Stomach (tissue), 9 donors: ENCODE results near the gene FIGLA. TPM values are rescaled to one million over a fixed set of nuclear protein-coding genes. Genes with fewer than 3 reads are reported as not detected.

Source experiments
- DNase-seq, 2 donors: peaks; one replicate each; pipeline versions ENCODE4 v3.0.0 to v3.0.0-alpha.2; 2013 to 2019
- H3K27ac ChIP-seq, 5 donors: fragments of 200-600 bp in 4 of 5; sonication (generic) in 4 of 5; one replicate each; pipeline ENCODE4 v1.5.1; 2013 to 2019; ENCODE audit warnings: mild to moderate bottlenecking in 1 of 5, moderate library complexity in 1 of 5
- H3K27me3 ChIP-seq, 3 donors: fragments of 200-600 bp; sonication (generic); one replicate each; pipeline ENCODE4 v1.5.1; 2017 to 2019; ENCODE audit warnings: mixed run types in 1 of 3
- H3K36me3 ChIP-seq, 4 donors: fragments of 200-600 bp; sonication (generic); 1 replicate in 3 of 4; 2 replicates in 1 of 4; pipeline ENCODE4 v1.5.1; 2016 to 2019
- H3K4me1 ChIP-seq, 4 donors: fragments of 200-600 bp; sonication (generic); one replicate each; pipeline ENCODE4 v1.5.1; 2016 to 2019
- H3K4me3 ChIP-seq, 4 donors: fragments of 200-600 bp; sonication (generic) in 3 of 4; one replicate each; pipeline ENCODE4 v1.5.1; 2016 to 2019; ENCODE audit warnings: mild to moderate bottlenecking in 1 of 4
- H3K9me3 ChIP-seq, 4 donors: fragments of 200-600 bp; sonication (generic); one replicate each; pipeline ENCODE4 v1.5.1; 2016 to 2019
- CTCF ChIP-seq, 7 experiments: fragments of 450-650 bp in 4 of 7; fragments of 200-600 bp in 3 of 7; sonication (generic) in 3 of 7; IDR thresholded peaks; one replicate each; pipeline ENCODE4 v1.5.1; 2016 to 2019; ENCODE audit warnings: antibody characterized with exemption in 7 of 7, control low read depth in 2 of 7, mild to moderate bottlenecking in 1 of 7
- EP300 ChIP-seq: sonication (generic); formaldehyde crosslinking; IDR thresholded peaks from one replicate; pipeline ENCODE4 v1.6.1; 2017; ENCODE audit warnings: antibody characterized with exemption
- POLR2A ChIP-seq, 4 donors: fragments of 450-650 bp; IDR thresholded peaks; one replicate each; pipeline ENCODE4 v1.6.1; 2016; ENCODE audit warnings: antibody characterized with exemption in 4 of 4, control low read depth in 2 of 4, mild to moderate bottlenecking in 1 of 4, moderate library complexity in 1 of 4
- POLR2AphosphoS5 ChIP-seq, 3 donors: sonication (generic); formaldehyde crosslinking; IDR thresholded peaks; one replicate each; pipeline ENCODE4 v1.6.1; 2016; ENCODE audit warnings: antibody characterized with exemption in 3 of 3
- WGBS, 5 donors: extraction: QIAGEN DNeasy Blood & Tissue Kit in 3 of 5; methylation state at CpG; one replicate each; pipeline versions ENCODE4 v1.1.5 to v1.1.7; 2013 to 2018; 5-methylcytosine and 5-hydroxymethylcytosine counted together
- intact Hi-C: fragments of 100-400 bp; cut with DNase I; formaldehyde crosslinking; loops from one replicate; pipeline ENCODE4 v1.15.1; 2023; ENCODE audit warnings: low total_unique reads
- polyA plus RNA-seq, 3 donors: library from polyadenylated mRNA; stranded (reverse); fragments of 200-250 nt; gene quantifications; one replicate each; pipeline ENCODE4 v1.2.3, GENCODE V29; 2013
- total RNA-seq, 5 donors: library from RNA; depleted of rRNA; stranded (reverse); fragments of >200 nt; gene quantifications; one replicate each; pipeline versions ENCODE4 v1.1.0 to v1.2.3, GENCODE V29; 2014 to 2016
- donor health status: healthy with polysubstance abuse.
- donor health status: Bipolar disorder and iron deficiency.
- donor health status: healthy.

FIGLA gene
- total and polyA plus RNA-seq, 8 donors: 0.75 TPM; not detected in 7

GRCh38 chr2:70831861-70832260, 41.4 kb upstream of the FIGLA start:
- Histone ChIP-seq H3K4me3 (no peak overlapping the region), H3K27ac (no peak overlapping the region), H3K4me1 (no peaks in the 10 kb centered on the region), H3K9me3 (no peaks in the 10 kb centered on the region), H3K27me3 (peaks cover 0 to 13% (median 0%) of the 10 kb centered on the region in 3 donors), H3K36me3 (no peaks in the 10 kb centered on the region)
- intact Hi-C loops: no loop called here
- 69 to 82% (median 78%) methylated on average over 6 of the region's 6 CpGs for WGBS, 5 donors
- DNase-seq: no peak
- no peak for TF ChIP-seq CTCF (IDR thresholded peaks at IDR 0.05)
- no peak for TF ChIP-seq POLR2AphosphoS5 (IDR thresholded peaks at IDR 0.05)
- no peak for TF ChIP-seq POLR2A (IDR thresholded peaks at IDR 0.05)
- TF ChIP-seq EP300: no peak

DNA sequence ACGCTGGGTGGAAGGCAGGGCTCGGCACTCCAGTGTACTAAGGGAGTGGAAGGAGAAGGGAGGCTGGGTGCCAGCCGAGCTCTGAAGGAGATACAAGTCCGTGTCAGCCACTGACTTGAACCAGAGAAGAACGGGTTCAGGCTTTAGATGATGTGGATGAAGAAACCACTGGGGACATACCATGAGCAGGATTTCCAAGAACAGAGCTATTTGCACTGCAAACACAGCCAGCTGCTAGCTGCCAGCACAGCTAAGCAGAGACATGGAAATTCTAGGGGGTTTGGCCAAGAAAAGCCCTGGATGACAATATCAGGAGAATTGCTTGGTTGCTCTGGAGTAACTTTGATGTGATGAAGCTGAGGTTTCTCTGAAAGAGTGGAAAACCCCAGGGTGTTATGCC, 39.9 kb upstream of the FIGLA start:
- H3K27me3 ChIP-seq: peaks cover 0 to 13% (median 0%) of the 10 kb centered on the region in 3 donors
- no peaks in the 10 kb centered on the region for H3K4me1 ChIP-seq
- H3K27ac ChIP-seq: no peak overlapping the region
- TF ChIP-seq CTCF (IDR thresholded peaks at IDR 0.05) (no peak), POLR2A (IDR thresholded peaks at IDR 0.05) (no peak), EP300 (no peak), POLR2AphosphoS5 (IDR thresholded peaks at IDR 0.05) (no peak)
- H3K4me3 ChIP-seq: no peak overlapping the region
- no peaks in the 10 kb centered on the region for H3K36me3 ChIP-seq
- 38 to 70% (median 60%) methylated on average over 5 of the region's 5 CpGs for WGBS, 5 donors
- H3K9me3 ChIP-seq: no peaks in the 10 kb centered on the region
- intact Hi-C loops: no loop called here
- peak in 1 of 2 donors; percentile 29 for DNase-seq

DNA sequence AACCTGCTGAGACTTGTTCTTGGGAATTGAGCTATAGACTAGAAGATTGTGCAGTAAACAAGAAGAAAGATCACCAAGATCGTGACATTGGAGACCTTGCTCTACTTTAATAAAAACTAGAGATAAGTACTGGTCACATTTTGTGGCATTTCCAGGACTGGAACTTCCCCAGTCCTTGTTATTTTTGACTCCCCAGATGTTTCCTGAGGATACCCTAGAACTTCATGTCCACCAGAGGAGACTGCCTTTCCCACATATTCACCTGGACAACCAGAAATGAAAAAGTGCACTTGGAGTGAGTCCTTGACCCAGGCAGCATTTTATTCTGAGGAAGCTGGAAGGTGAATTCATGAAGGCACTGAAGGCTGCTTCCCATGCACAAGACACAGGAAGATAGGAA, 39.5 kb upstream of the FIGLA start:
- Histone ChIP-seq H3K4me1 (no peaks in the 10 kb centered on the region), H3K4me3 (no peak overlapping the region), H3K27me3 (peaks cover 0 to 13% (median 0%) of the 10 kb centered on the region in 3 donors), H3K27ac (no peak overlapping the region), H3K9me3 (no peaks in the 10 kb centered on the region), H3K36me3 (no peaks in the 10 kb centered on the region)
- intact Hi-C loops: no loop called here
- no peak for TF ChIP-seq CTCF (IDR thresholded peaks at IDR 0.05)
- TF ChIP-seq EP300: no peak
- no peak for TF ChIP-seq POLR2A (IDR thresholded peaks at IDR 0.05)
- no peak for TF ChIP-seq POLR2AphosphoS5 (IDR thresholded peaks at IDR 0.05)
- WGBS, 5 donors: 65 to 77% (median 72%) methylated on average over 1 of the region's 1 CpG
- DNase-seq: no peak

DNA sequence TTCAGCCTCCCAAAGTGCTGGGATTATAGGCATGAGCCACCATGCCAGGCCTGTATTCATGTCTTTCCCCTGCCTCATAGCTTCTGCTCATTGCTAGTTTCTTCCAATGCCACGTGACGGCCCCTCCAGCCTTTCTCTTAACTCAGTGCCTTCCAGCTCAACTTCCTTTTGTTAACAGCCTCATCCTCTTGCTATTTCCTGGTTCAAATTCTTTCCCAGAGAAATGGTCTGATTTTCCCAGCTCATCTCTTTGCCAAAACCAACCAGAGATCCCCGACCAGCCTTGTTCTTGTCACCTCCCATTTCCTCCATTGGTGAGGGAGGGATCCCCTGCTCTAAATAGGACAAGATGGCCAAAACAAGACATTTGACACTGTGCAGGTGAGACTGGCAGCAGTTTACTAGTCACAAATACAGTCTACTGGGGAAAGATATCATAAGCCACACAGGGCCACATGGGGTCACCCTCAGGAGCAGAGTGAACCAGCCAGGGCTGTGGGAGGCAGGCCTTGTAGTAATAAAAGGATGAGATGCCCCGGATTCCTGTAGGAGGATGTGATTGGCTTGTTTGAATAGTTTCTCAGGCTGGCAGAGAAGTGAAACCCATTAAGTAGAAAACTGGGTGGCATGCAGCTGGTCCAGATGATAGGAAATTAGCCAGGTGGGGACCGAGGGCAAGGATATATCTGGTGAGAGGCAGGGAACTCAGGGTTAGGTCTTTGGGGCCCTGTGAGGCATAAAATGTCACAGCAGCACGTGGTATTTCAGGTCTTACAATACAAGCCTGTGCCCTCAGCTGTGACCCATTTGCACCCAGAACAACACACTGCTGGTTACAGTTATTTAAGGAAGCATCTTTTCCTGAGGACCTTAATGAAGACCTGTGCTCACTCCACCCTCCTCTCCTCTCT, 38.7 kb upstream of the FIGLA start:
- intact Hi-C loops: no loop called here
- no peak for DNase-seq
- H3K9me3 ChIP-seq: no peaks in the 10 kb centered on the region
- H3K4me3 ChIP-seq: no peak overlapping the region
- TF ChIP-seq POLR2AphosphoS5 (IDR thresholded peaks at IDR 0.05) (no peak), EP300 (no peak), POLR2A (IDR thresholded peaks at IDR 0.05) (no peak), CTCF (IDR thresholded peaks at IDR 0.05) (no peak)
- H3K4me1 ChIP-seq: no peaks in the 10 kb centered on the region
- H3K27ac ChIP-seq: no peak overlapping the region
- 61 to 70% (median 64%) methylated on average over 6 of the region's 6 CpGs for WGBS, 5 donors
- no peaks in the 10 kb centered on the region for H3K36me3 ChIP-seq
- peaks cover 0 to 8% (median 0%) of the 10 kb centered on the region in 3 donors for H3K27me3 ChIP-seq
